Measurements from ENCODE around the gene LIPG.

LIPG gene

DNA sequence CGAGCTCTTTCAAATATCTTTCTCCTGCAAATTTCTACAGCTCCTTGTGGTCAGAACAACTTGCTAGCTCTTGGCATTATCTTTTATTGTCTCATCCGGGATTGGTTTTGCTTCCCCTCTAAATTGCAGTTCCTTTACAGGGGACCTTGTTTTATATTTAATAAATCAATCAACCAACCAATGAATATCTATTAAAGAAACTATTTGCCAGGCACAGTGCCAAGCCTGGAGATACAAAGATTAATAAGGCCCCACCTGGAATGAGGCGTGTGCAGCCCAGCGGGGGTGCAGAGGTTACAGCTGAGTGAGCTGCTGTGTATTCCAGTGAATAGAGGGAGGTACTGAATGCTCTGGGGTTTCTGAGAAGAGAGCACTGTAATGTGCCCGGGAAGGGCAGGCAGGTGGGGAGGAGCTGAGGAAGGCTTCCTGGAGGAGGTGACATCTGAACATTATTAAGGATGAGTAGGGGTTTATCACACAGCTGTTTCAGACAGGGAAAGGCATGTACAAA, 51.8 kb downstream of the LIPG start (continued):
- TF ChIP-seq ZNF398 (tag by site-specific recombination; IDR thresholded peaks at IDR 0.05) (no peak), ZBTB48 (tag by site-specific recombination; IDR thresholded peaks at IDR 0.05) (no peak), HOXD13 (CRISPR knock-in tag; IDR thresholded peaks at IDR 0.05; ENCODE audit: borderline replicate concordance) (no peak), TRIM28 (IDR thresholded peaks at IDR 0.05; ENCODE audit: borderline replicate concordance, low read length) (no peak), BCL11A (tag by site-specific recombination; IDR thresholded peaks at IDR 0.05; ENCODE audit: low read depth) (no peak), GLIS1 (tag by site-specific recombination; IDR thresholded peaks at IDR 0.05) (peak; percentile 96), KLF1 (tag by site-specific recombination; IDR thresholded peaks at IDR 0.05) (0 out of 2 replicates have a peak, but pooled peaks have one; percentile 11), ZNF747 (tag by site-specific recombination; IDR thresholded peaks at IDR 0.05) (no peak), ZNF311 (tag by site-specific recombination; IDR thresholded peaks at IDR 0.05; ENCODE audit: borderline replicate concordance) (no peak), ZSCAN16 (tag by site-specific recombination; IDR thresholded peaks at IDR 0.05) (no peak)
- TF ChIP-seq, protein P1, sequence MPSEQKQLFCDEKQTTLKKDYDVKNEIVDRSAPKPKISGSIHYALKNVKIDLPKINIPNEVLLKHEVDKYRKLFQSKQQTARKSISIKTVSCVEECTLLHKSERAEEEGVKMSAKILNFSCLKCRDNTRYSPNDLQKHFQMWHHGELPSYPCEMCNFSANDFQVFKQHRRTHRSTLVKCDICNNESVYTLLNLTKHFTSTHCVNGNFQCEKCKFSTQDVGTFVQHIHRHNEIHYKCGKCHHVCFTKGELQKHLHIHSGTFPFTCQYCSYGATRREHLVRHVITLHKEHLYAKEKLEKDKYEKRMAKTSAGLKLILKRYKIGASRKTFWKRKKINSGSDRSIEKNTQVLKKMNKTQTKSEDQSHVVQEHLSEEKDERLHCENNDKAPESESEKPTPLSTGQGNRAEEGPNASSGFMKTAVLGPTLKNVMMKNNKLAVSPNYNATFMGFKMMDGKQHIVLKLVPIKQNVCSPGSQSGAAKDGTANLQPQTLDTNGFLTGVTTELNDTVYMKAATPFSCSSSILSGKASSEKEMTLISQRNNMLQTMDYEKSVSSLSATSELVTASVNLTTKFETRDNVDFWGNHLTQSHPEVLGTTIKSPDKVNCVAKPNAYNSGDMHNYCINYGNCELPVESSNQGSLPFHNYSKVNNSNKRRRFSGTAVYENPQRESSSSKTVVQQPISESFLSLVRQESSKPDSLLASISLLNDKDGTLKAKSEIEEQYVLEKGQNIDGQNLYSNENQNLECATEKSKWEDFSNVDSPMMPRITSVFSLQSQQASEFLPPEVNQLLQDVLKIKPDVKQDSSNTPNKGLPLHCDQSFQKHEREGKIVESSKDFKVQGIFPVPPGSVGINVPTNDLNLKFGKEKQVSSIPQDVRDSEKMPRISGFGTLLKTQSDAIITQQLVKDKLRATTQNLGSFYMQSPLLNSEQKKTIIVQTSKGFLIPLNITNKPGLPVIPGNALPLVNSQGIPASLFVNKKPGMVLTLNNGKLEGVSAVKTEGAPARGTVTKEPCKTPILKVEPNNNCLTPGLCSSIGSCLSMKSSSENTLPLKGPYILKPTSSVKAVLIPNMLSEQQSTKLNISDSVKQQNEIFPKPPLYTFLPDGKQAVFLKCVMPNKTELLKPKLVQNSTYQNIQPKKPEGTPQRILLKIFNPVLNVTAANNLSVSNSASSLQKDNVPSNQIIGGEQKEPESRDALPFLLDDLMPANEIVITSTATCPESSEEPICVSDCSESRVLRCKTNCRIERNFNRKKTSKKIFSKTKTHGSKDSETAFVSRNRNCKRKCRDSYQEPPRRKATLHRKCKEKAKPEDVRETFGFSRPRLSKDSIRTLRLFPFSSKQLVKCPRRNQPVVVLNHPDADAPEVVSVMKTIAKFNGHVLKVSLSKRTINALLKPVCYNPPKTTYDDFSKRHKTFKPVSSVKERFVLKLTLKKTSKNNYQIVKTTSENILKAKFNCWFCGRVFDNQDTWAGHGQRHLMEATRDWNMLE (tag by site-specific recombination; conservative IDR thresholded peaks at IDR 0.05; ENCODE audit: low read depth) = no peak

GRCh38 chr18:49616618-49617328, 54.9 kb downstream of the LIPG start:
- H3K4me3 ChIP-seq (ENCODE audit: low read depth, low read length) = no peak overlapping the region
- H3K9me3 ChIP-seq (ENCODE audit: control insufficient read depth, insufficient read depth, low read depth, low read length) = no peaks in the 10 kb centered on the region
- ChIA-PET CTCF (interaction anchor here (0.6 kb wide), 1 partner anchor 1026 kb away, joined by 3 read pairs; no protein-coding TSS in a partner anchor), POLR2A (no interaction called here)
- no peak overlapping the region for H3K27ac ChIP-seq (ENCODE audit: extremely low read depth, low read depth, low read length)
- no peaks in the 10 kb centered on the region for H3K36me3 ChIP-seq (ENCODE audit: control insufficient read depth in 2 of 2, insufficient read depth in 1 of 2, low read length in 2 of 2)
- peaks cover 24% of the 10 kb centered on the region for H3K4me1 ChIP-seq (ENCODE audit: control insufficient read depth, insufficient read depth, low read length)
- no peak for TF ChIP-seq SP3 (tag by site-specific recombination; IDR thresholded peaks at IDR 0.05)
- TF ChIP-seq ZNF558 (tag by site-specific recombination; IDR thresholded peaks at IDR 0.05) = no peak
- TF ChIP-seq ZNF596 (tag by site-specific recombination; IDR thresholded peaks at IDR 0.05) = no peak
- TF ChIP-seq HOXC10 (CRISPR knock-in tag; IDR thresholded peaks at IDR 0.05) = no peak
- TF ChIP-seq KLF7 (tag by site-specific recombination; IDR thresholded peaks at IDR 0.05; ENCODE audit: borderline replicate concordance) = no peak
- TF ChIP-seq PRDM1 (tag by site-specific recombination; IDR thresholded peaks at IDR 0.05) = no peak
- TF ChIP-seq ZNF585B (tag by site-specific recombination; IDR thresholded peaks at IDR 0.05) = no peak
- no peak for TF ChIP-seq ZSCAN23 (tag by site-specific recombination; IDR thresholded peaks at IDR 0.05)
- no peak for TF ChIP-seq ZNF10 (tag by site-specific recombination; IDR thresholded peaks at IDR 0.05)
- no peak for TF ChIP-seq MEIS1 (CRISPR knock-in tag; IDR thresholded peaks at IDR 0.05; ENCODE audit: borderline replicate concordance)
- TF ChIP-seq, protein P2, sequence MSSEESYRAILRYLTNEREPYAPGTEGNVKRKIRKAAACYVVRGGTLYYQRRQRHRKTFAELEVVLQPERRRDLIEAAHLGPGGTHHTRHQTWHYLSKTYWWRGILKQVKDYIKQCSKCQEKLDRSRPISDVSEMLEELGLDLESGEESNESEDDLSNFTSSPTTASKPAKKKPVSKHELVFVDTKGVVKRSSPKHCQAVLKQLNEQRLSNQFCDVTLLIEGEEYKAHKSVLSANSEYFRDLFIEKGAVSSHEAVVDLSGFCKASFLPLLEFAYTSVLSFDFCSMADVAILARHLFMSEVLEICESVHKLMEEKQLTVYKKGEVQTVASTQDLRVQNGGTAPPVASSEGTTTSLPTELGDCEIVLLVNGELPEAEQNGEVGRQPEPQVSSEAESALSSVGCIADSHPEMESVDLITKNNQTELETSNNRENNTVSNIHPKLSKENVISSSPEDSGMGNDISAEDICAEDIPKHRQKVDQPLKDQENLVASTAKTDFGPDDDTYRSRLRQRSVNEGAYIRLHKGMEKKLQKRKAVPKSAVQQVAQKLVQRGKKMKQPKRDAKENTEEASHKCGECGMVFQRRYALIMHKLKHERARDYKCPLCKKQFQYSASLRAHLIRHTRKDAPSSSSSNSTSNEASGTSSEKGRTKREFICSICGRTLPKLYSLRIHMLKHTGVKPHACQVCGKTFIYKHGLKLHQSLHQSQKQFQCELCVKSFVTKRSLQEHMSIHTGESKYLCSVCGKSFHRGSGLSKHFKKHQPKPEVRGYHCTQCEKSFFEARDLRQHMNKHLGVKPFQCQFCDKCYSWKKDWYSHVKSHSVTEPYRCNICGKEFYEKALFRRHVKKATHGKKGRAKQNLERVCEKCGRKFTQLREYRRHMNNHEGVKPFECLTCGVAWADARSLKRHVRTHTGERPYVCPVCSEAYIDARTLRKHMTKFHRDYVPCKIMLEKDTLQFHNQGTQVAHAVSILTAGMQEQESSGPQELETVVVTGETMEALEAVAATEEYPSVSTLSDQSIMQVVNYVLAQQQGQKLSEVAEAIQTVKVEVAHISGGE (tag by site-specific recombination; conservative IDR thresholded peaks at IDR 0.05; ENCODE audit: low read depth) = no peak
- no peak for TF ChIP-seq ZNF148 (tag by site-specific recombination; IDR thresholded peaks at IDR 0.05; ENCODE audit: borderline replicate concordance)
- TF ChIP-seq ZNF23 (tag by site-specific recombination; IDR thresholded peaks at IDR 0.05; ENCODE audit: borderline replicate concordance) = no peak
- TF ChIP-seq ZNF350 (tag by site-specific recombination; IDR thresholded peaks at IDR 0.05) = no peak
